Transverse colon (tissue), 3 donors: Measurements from ENCODE around the gene GNA15.

ENCODE experiments used
- POLR2A ChIP-seq: fragments of 450-650 bp; IDR thresholded peaks from one replicate; pipeline ENCODE4 v1.6.1; 2016; ENCODE audit warnings: antibody characterized with exemption, mild to moderate bottlenecking, moderate library complexity
- TF ChIP-seq, protein P1 (sequence below), 5 experiments: fragments of 200-600 bp in 3 of 5; fragments of 450-650 bp in 2 of 5; sonication (generic) in 3 of 5; IDR thresholded peaks; 1 replicate in 2 of 5; 2 replicates in 3 of 5; pipeline ENCODE4 v1.5.1; 2016 to 2017; ENCODE audit warnings: antibody characterized with exemption in 5 of 5, inconsistent platforms in 3 of 5, mild to moderate bottlenecking in 2 of 5, moderate library complexity in 1 of 5

DNA sequence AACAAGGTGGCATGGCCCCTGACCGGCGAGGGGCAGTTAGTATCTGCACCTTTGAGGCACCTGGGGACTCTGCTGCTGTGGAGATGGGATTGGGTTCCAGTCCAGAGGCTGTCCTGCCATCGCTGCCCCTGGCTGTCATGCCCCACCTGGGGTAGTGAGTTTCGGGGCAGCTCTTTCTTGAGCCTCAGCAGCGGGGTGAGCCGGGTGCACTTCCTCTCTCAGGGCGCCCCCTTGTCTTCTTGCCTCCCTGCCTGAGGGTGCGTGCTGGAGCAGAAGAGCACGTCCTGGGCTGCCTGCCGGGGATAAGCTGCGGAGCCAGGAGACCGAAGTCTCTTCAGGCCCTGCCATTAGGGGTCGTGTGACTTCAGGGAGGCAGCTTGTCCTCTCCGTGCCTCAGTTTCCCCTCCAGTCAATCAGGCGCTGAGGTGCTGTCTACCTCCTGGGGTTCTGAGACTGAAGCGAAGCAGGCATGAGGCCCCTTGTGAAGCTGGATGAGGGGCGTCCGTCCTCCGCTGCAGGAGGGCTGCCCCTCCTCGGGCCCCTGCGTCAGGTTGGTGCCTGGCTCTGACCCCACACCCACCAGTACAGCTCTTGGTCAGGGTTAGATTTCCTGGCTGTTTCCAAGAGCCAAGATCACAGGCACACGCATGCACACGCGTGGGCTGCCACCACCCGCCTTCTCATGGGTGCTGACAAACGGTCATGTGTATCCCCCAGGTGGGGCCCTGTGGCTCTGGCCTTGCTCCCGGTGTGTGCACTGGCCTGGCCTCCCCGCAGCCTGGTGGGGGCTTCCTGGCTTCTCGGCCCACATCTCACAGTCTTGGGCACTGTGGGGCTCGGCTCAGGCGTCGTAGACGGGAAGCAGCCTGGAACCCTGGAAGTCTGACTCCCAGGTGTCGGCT, 33.3 kb upstream of the GNA15 start:
- TF ChIP-seq, protein P1, sequence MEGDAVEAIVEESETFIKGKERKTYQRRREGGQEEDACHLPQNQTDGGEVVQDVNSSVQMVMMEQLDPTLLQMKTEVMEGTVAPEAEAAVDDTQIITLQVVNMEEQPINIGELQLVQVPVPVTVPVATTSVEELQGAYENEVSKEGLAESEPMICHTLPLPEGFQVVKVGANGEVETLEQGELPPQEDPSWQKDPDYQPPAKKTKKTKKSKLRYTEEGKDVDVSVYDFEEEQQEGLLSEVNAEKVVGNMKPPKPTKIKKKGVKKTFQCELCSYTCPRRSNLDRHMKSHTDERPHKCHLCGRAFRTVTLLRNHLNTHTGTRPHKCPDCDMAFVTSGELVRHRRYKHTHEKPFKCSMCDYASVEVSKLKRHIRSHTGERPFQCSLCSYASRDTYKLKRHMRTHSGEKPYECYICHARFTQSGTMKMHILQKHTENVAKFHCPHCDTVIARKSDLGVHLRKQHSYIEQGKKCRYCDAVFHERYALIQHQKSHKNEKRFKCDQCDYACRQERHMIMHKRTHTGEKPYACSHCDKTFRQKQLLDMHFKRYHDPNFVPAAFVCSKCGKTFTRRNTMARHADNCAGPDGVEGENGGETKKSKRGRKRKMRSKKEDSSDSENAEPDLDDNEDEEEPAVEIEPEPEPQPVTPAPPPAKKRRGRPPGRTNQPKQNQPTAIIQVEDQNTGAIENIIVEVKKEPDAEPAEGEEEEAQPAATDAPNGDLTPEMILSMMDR (IDR thresholded peaks at IDR 0.05), result no peak
- no peak for TF ChIP-seq POLR2A
